HG03039 (cell line): ENCODE measurements around the gene TMED10.

Source experiments
- ATAC-seq: cut with Tn5 transposase; IDR thresholded peaks from one replicate; pipeline ENCODE4 v1.9.1; 2021; ENCODE audit warnings: mild to moderate bottlenecking, moderate library complexity; ENCODE audit not compliant: unreplicated experiment

The TMED10 gene

DNA sequence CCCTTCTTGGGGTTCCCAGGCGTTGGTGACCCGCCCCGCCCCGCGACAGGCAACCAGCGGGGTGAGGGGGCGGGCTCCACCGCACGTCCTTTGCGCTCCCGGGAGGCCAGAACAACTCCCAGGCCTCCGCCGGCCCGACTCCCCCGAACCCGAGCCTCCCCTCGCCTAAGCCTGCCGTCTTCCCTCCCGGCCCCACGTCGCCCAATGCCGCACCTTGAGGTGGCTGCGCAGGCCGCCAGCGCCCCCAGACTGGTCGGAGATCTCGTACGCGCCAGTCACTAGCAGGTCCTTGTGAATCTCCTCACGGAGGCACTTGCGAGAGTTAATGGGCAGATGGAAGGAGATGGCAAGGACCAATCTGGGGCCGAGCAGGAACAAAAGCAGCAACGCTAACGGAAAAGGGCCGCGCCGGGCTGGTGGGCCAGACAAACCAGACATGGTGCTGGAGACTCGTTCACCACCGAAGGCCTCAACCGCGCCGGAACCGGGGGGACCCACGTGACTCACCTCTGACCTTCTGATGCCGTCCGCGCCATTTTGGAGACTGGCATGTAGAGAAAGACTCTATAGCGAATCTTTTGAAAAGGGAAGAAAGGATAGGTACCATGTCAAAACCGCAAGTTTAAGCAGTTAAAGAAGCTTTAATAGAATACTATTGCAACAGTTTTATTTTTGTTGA is at the start of gene TMED10:
TMED10 (minus strand) TSS at position 471 of the 679 bp plus-strand sequence; CDS start at position 438, 33 bp downstream.
- ATAC-seq, result peak; percentile 68

DNA sequence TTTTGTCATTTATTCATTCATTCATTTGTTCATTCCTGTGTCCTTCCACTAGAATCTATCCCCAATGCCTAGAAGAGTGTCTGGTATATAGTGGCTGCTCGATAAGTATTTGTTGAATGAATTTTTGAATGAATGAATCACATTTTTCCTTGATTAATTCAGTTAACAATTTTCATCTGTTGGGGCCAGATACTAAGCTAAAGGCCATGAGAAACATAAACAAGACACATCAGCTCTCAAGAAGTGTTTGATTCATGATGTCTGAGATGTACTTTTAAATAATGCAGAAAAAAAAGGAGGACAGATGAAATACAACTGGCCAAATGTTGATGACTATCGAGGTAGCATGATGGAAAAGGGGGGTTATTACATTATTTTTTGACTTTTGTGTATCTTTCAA is 48.1 kb upstream of the TMED10 start:
- ATAC-seq, result no peak

- ATAC-seq, result no peak
Observed at GRCh38 chr14:75223664-75224154, 47.3 kb upstream of the TMED10 start.

GRCh38 chr14:75222208-75222701 is 45.8 kb upstream of the TMED10 start:
- ATAC-seq, result no peak

DNA sequence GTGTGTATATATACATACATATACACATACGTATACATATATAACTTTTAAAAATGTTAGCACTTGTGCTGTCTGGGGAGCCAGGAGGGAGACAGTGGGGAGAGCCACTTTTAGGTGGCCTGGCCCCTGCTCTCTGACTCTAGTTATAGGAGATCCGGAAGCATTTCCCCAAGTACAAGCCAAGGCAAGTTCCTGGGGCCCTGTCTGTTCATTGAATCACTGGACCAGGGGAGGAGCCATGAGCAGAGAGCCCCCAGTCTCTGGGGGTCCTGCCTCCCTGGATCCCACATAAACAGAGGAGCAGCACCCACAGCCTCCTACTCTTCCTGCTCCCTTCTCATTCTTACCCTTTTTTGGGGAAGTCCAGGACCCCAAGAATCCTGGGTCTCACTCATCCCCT is 45.4 kb upstream of the TMED10 start:
- no peak for ATAC-seq

- ATAC-seq, result no peak
Observed at GRCh38 chr14:75220156-75220555, 43.7 kb upstream of the TMED10 start.

DNA sequence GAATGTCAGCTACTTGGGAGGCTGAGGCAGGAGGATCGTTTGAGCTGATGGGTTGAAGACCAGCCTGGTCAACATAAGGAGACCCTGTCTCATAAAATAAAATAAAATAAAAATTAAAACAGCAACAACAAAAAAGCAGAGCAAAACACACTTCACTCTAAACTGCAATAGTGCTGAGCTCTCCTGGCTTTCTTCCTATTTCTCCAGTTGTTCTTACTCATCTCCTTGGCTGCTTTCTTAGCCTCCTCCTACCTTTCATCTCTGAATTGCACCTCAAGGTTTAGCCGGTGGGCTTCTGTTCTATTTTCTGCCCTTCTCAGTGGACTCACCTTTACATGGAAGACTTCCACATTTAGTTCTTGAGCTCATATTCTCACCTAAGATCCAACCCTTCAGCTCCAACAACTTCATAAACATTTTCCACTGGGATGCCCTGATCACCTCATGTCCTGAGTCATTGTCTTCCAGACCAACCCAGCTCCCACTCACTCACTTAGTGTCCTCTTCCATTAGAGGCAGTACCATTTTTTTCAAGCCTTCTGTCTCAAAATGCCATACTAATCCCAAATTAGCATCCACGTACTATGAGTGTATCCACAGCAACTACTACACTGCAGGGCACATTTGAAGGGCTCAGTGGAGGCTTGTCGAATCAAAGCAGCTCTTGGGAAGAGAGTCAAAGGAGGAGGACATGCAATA is 41.2 kb upstream of the TMED10 start:
- ATAC-seq, result no peak

DNA sequence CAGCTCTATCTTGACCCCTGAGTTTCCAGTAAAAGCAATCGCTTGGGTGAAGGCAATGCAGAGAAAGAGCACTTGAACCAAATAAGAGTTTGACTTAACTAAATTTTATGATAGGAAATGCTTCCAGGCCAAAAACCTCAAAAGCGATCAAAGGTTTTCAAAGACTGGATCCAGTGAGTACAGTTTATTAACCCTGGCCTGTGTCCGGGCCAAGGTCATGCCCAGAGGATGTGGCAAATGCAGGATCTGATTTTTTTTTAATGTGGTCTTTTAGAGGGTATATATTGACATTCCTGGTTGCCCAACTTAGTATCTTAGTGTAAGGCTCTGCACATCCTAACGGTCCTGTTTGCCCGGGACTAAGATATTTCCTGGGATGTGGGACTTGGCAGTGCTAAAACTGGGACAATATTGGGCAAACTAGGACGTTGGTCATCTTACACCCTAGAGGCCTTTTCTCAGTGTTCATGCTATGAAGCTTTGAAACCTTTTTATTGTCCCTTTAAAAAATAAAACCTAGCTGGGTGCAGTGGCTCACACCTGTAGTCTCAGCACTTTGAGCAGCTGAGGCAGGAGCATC is 40.1 kb upstream of the TMED10 start:
- no peak for ATAC-seq

GRCh38 chr14:75215520-75215919 is 39.1 kb upstream of the TMED10 start:
- no peak for ATAC-seq

- no peak for ATAC-seq
Observed at GRCh38 chr14:75214558-75214957, 38.1 kb upstream of the TMED10 start.

- ATAC-seq, result no peak
Observed at GRCh38 chr14:75213172-75213571, 36.8 kb upstream of the TMED10 start.

DNA sequence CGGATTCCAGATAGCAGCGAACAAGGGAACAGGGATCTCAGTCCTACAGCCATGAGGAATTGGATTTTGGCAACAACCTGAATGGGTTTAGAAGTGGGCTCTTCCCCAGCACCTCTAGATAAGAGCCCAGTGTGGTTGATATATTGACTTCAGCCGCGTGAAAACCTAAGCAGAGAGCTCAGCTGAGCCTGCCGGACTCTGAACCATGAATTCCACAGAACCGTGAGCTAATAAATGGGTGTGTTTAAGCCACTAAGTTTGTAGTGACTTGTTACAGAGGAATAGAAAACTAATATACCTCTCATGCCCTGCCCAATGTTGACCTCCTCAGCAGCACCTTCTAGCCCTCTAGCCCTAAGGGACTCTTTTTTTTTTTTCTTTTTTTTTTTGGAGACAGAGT is 32.4 kb upstream of the TMED10 start:
- no peak for ATAC-seq

- ATAC-seq, result no peak
Observed at GRCh38 chr14:75206190-75206589, 29.8 kb upstream of the TMED10 start.

- ATAC-seq, result no peak
Observed at GRCh38 chr14:75205591-75205990, 29.2 kb upstream of the TMED10 start.

DNA sequence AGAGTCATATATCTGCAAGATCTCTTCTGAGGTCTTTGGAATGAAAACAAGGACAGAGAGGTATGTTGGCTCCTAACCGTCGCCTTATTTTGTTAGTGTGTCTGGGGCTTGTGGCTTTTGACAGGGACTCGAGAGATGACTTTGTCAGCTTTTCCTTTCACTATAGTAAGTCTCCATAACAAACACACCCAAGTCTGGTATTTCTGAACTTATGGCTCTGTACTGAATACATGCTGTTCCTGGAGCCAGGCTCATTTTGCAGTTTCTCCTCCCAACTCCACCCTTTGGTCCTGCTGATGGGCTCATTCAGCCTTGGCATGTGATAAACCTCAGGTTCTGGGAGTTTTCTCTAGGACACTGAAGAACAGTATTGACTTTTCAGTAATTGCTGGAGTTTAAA is 27.7 kb upstream of the TMED10 start:
- ATAC-seq, result no peak

DNA sequence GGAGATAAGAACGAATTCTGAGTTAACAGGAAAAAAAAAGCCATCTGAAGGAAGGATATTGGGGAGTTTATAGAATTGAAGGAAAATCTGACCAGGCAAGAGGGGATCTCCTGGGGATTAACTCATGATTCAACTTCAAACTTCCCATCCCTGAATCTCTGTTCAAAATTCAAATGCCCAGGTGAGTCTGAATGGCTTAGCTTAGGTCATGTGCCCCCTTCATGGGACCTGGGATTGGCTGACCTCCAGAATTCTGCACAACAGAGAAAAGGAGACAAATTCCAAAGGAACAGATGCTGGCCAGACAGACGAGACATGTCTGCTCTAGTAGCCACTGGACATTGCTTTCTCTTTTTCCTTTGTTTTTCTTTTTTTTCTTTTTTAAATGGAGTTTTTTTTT is 26.2 kb upstream of the TMED10 start:
- no peak for ATAC-seq

- no peak for ATAC-seq
Observed at GRCh38 chr14:75201087-75201486, 24.7 kb upstream of the TMED10 start.

DNA sequence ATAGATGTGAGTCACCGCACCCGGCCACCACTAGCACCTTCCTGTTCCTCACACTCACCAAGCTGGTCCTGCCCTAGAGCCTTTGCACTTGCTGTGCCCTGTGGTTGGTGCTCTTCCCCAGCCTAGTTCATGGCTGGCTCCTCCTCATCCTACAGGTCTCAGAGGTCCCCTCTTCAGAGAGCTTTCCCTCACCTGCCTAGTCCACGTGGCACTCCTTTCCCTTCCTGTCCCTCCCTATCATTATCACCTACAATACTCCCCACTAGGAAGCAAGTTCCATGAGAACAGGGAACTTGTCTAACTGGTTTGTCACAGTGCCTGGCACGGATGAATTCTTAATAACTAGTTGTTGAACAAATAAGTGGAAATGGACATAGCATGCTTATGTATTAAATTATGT is 24.0 kb upstream of the TMED10 start:
- ATAC-seq, result no peak

DNA sequence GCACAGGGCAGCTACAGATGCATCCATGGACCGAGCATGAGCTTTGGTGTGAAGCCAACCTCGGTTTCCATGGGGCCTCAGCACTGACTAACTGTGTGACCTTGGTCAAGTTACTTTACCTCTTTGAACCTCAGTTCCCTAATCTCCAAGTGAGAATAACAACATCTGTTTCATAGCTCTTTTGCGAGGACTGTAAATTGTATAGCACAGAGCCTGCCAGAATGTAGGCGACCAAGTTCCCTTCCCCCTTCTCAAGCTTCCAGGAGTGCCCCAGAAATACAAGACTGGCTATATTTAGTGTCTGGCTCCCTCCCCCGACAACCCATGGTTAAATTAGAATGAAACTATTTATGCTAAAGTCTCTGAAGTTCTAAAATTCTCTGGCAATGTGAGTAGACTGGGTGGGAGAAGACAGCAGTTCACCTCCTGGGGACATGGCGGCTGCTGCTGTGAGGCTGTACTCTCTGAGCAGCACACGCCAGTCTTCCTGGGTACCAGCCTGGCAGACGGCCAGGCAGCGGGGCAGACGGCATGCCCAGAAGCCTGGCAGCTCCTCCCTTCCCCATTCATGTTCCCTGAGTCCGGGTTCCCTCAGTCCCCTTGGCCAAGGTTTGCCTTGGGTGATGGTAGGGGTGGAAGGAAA is 22.0 kb upstream of the TMED10 start:
- ATAC-seq, result no peak

GRCh38 chr14:75197338-75197737 is 20.9 kb upstream of the TMED10 start:
- no peak for ATAC-seq

GRCh38 chr14:75196468-75196867 is 20.1 kb upstream of the TMED10 start:
- ATAC-seq, result no peak
